ENCODE measurements around the gene SORCS3. TPM values are rescaled to one million over a fixed set of nuclear protein-coding genes. Genes with fewer than 3 reads are reported as not detected.

The SORCS3 gene
- total RNA-seq, 2 donors from 2014 or later: not detected

GRCh38 chr10:105017691-105018090 is 376.6 kb downstream of the SORCS3 start:
- ATAC-seq (no peak), DNase-seq (no peak)
- intact Hi-C loops (cut with DNase I): no loop called here

GRCh38 chr10:105023211-105024111 is 382.4 kb downstream of the SORCS3 start:
- intact Hi-C loops (cut with DNase I): no loop called here
- no peak for DNase-seq
- ATAC-seq: no peak

- intact Hi-C loops (cut with DNase I): no loop called here
- no peak for DNase-seq
- ATAC-seq: no peak
Measured at GRCh38 chr10:105024184-105024583, 383.1 kb downstream of the SORCS3 start.

- intact Hi-C loops (cut with DNase I): no loop called here
- no peak for DNase-seq
- no peak for ATAC-seq
Measured at GRCh38 chr10:105025092-105025491, 384.0 kb downstream of the SORCS3 start.

GRCh38 chr10:105026566-105026965 is 385.5 kb downstream of the SORCS3 start:
- ATAC-seq: no peak
- DNase-seq: no peak
- intact Hi-C loops (cut with DNase I): no loop called here

- ATAC-seq: no peak
- intact Hi-C loops (cut with DNase I): no loop called here
- DNase-seq: no peak
Measured at GRCh38 chr10:105029286-105029685, 388.2 kb downstream of the SORCS3 start.

- ATAC-seq: no peak
- DNase-seq: no peak
- intact Hi-C loops (cut with DNase I): no loop called here
Measured at GRCh38 chr10:105037022-105037421, 395.9 kb downstream of the SORCS3 start.

GRCh38 chr10:105041956-105042355 is 400.9 kb downstream of the SORCS3 start:
- intact Hi-C loops (cut with DNase I): no loop called here
- ATAC-seq (no peak), DNase-seq (no peak)

- intact Hi-C loops (cut with DNase I): no loop called here
- DNase-seq (no peak), ATAC-seq (no peak)
Measured at GRCh38 chr10:105042906-105043552, 401.9 kb downstream of the SORCS3 start.

- DNase-seq (no peak), ATAC-seq (no peak)
- intact Hi-C loops (cut with DNase I): no loop called here
Measured at GRCh38 chr10:105044902-105045301, 403.8 kb downstream of the SORCS3 start.

GRCh38 chr10:105056413-105056812 is 415.3 kb downstream of the SORCS3 start:
- DNase-seq: no peak
- ATAC-seq: no peak
- intact Hi-C loops (cut with DNase I): no loop called here

- no peak for ATAC-seq
- intact Hi-C loops (cut with DNase I): no loop called here
- DNase-seq: no peak
Measured at GRCh38 chr10:105062951-105063350, 421.9 kb downstream of the SORCS3 start.

- intact Hi-C loops (cut with DNase I): loop anchor here in 1 of 2 donors (2.0 kb wide), 1 partner anchor 627 kb away; no protein-coding TSS in a partner anchor
- DNase-seq (no peak), ATAC-seq (no peak)
Measured at GRCh38 chr10:105063796-105064195, 422.7 kb downstream of the SORCS3 start.

- ATAC-seq (no peak), DNase-seq (no peak)
- intact Hi-C loops (cut with DNase I): no loop called here
Measured at GRCh38 chr10:105068497-105068896, 427.4 kb downstream of the SORCS3 start.

GRCh38 chr10:105070249-105070648 is 429.2 kb downstream of the SORCS3 start:
- intact Hi-C loops (cut with DNase I): loop anchor here in 1 of 2 donors (10.0 kb wide), 1 partner anchor 635 kb away; no protein-coding TSS in a partner anchor
- ATAC-seq (no peak), DNase-seq (no peak)

GRCh38 chr10:105070952-105071351 is 429.9 kb downstream of the SORCS3 start:
- DNase-seq (no peak), ATAC-seq (no peak)
- intact Hi-C loops (cut with DNase I): loop anchor here in 1 of 2 donors (10.0 kb wide), 1 partner anchor 634 kb away; no protein-coding TSS in a partner anchor

- intact Hi-C loops (cut with DNase I): loop anchor here in 1 of 2 donors (10.0 kb wide), 1 partner anchor 633 kb away; no protein-coding TSS in a partner anchor
- DNase-seq: no peak
- no peak for ATAC-seq
Measured at GRCh38 chr10:105071980-105072379, 430.9 kb downstream of the SORCS3 start.

GRCh38 chr10:105073999-105074398 is 432.9 kb downstream of the SORCS3 start:
- DNase-seq (no peak), ATAC-seq (no peak)
- intact Hi-C loops (cut with DNase I): loop anchor here in 1 of 2 donors (10.0 kb wide), 1 partner anchor 631 kb away; no protein-coding TSS in a partner anchor

GRCh38 chr10:105075031-105075430 is 433.9 kb downstream of the SORCS3 start:
- DNase-seq: no peak
- intact Hi-C loops (cut with DNase I): loop anchor here in 1 of 2 donors (10.0 kb wide), 1 partner anchor 630 kb away; no protein-coding TSS in a partner anchor
- no peak for ATAC-seq

GRCh38 chr10:105085980-105086379 is 444.9 kb downstream of the SORCS3 start:
- intact Hi-C loops (cut with DNase I): no loop called here
- no peak for ATAC-seq

More at GRCh38 chr10:105085980-105086379, 444.9 kb downstream of the SORCS3 start:
- no peak for DNase-seq

Data from left cardiac atrium (tissue), 4 donors.